GM18861 (cell line): ENCODE data around the gene HDDC2.

ENCODE experiments used
- ATAC-seq: cut with Tn5 transposase; IDR thresholded peaks from one replicate; pipeline ENCODE4 v1.9.1; 2021; ENCODE audit not compliant: unreplicated experiment

The HDDC2 gene

DNA sequence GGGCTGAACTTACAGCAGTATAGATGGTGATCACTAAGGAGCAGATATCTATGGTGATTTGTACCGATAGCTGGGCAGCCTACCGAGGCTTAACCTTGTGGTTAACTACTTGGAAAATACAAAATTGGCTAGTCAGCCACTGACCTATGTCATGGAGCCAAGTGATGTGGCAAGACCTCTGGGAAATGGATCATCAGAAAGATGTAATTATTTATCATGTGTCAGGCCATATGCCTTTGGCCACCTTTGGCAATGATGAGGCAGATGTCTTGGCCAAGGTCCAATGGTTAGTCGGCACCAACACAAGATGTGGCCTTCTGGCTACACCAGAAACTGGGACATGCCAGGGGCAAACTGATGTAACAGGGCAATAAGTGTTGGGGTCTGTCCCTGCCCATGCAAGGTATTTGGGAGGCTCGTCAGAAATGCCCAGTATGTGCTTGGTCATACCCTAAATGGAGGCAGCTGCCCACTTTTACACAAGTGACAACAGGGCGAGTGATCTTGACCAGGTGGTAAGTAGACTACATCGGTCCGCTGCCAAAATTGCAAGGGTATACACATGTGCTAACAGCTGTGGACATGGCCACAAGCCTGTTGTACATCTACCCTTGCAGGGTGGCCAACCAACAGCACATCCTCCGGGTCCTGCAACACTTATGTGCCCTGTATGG, 30.1 kb downstream of the HDDC2 start:
- no peak for ATAC-seq

GRCh38 chr6:125270380-125270779, 31.4 kb downstream of the HDDC2 start:
- no peak for ATAC-seq

GRCh38 chr6:125269328-125269985, 32.3 kb downstream of the HDDC2 start:
- ATAC-seq = no peak

GRCh38 chr6:125268765-125269164, 33.0 kb downstream of the HDDC2 start:
- ATAC-seq = no peak

GRCh38 chr6:125267806-125268523, 33.8 kb downstream of the HDDC2 start:
- no peak for ATAC-seq

DNA sequence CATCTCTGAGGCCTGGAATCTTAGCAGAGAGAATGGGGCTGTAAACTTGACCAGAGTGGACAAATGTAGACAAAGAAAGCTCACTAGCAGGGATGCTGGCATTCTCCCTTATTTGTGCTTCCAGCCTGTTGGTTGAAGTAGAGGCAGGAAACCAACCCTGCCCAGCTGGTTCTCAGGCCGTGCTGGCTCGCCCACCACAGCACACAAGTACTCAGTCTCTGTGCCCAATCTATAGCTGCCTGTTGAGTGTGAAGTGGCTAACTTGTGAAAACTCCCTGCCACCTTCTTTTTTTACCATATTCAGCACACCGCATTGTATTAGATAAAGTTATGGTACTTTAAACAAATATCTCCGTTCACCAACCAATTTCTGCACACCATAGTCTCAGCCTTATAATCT, 37.3 kb downstream of the HDDC2 start:
- ATAC-seq = no peak

- ATAC-seq = no peak
Observed at GRCh38 chr6:125262016-125263013, 39.5 kb downstream of the HDDC2 start.

DNA sequence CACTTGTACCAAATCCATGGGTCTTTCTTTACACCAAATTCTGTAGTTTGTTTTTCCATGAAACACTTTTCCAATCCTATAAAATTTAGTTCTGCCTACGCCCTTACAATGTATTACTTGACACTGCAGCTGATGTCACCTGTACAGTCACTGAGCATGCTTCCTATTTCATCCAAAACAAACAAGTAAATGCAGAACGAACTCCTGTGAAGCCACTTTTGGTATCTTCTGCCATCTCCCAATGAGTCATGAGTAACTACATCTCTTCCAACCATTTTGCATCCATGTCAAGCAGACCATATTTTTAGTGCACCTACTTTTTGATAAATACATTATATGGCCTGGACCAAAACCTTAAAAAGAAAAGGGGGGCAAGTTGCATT, 42.4 kb downstream of the HDDC2 start:
- ATAC-seq = no peak

DNA sequence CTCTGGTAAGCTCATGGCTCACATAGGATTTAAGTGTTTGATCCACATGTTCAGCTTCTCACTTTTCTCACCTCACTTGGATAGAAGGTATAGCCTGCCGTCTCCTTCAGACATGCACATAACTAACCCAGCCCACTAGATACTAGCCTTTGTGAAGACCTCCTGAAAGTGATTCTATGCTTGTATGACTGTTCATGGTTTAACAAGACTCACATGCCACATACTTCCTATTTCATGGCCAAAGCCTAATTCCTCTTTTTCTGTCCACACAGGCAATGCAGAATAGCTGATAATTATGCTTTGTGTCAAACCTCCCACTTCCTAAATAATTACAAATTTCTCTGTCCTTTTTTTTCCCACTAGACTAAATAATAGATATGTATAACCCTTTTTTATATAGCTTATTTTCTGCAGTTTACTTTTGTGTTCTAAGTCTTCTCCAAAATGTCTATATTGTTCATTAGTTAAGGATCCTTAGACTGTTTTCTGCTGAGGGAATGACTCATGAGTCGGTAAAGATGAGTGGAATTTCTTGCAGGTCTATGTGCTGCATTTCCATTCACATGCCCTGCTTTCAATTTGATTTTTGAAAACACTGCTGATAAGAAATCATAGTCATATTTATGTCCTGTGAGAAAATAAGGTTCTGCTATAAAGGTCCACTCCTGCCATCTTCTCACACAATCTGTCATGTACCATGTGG, 43.0 kb downstream of the HDDC2 start:
- ATAC-seq = no peak

- ATAC-seq = no peak
Observed at GRCh38 chr6:125257351-125257750, 44.4 kb downstream of the HDDC2 start.

- ATAC-seq = no peak
Observed at GRCh38 chr6:125255201-125255600, 46.6 kb downstream of the HDDC2 start.

DNA sequence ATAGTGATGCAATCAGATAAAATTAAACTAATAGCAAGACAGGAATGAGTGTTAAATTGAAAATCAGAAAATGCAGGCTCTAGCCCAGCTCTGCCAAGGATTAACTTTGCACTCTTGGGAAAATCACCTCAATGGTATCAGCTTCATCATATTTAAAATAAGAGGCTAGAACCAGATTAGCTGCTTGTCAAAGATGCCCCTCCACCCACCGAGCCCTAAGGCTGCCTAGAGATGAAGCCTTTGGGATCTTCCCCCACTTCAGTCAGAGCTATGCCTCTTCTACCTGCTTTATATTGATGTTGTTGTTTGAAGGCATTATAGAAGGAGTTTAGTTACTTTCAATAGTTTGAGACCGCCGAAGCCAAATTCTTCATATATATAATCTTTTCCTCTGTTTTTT, 47.4 kb downstream of the HDDC2 start:
- no peak for ATAC-seq

GRCh38 chr6:125253881-125254280, 47.9 kb downstream of the HDDC2 start:
- no peak for ATAC-seq

DNA sequence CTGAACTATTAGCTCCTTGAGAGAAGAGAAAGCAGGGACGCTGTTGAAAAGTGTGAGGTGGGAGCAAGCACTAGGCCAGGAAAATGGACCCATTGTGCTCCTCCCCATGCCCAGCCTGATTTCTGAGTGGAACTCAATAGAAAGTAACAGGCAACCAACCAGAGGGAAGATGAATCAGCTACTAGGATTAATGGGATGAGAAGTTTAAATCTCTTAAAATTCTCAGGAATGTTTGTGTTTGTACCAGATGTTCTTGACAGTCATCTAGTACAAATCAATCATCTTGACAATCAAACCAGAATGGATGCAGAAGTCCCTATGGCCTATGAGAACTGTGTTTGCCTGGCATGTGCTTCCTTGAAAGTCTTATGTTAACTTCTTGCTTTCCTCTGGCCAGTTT, 48.9 kb downstream of the HDDC2 start:
- no peak for ATAC-seq

GRCh38 chr6:125251516-125252220, 50.1 kb downstream of the HDDC2 start:
- ATAC-seq = no peak

GRCh38 chr6:125250511-125250910, 51.3 kb downstream of the HDDC2 start:
- no peak for ATAC-seq

DNA sequence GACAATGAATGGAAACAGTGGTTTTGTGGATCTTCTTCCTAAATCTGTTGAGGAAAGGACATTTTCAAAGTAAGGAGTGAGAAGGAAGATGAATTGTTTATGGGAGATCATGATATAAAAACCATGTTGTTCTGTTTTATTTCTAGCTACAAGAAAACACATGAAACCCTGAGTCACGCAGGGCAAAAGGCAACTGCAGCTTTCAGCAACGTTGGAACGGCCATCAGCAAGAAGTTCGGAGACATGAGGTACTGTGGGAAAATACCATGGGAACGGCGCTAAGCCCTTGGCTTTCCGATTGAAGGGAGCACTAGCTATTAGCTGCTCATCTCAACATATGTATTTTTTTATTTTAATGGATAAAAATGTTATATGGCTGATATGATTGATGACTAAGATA, 53.6 kb downstream of the HDDC2 start:
- no peak for ATAC-seq

DNA sequence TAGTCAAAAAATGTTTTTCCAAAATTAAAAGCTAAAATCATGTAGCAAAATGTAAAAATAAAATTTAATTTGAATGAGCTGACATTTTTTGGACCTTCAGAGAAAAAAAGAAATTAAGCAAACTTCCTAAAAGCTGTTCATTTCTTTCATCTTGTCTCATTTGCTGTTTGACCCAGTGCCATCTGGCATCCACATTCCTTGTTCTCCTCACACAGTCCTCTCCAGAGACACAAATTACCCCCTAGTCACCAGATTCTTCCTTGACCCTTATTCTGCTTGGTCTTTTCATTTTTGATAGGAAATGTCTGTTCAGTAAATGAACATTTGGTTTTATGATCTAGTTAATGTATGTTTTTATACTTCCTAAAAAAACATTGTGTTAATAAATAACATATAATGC, 55.2 kb downstream of the HDDC2 start:
- no peak for ATAC-seq

GRCh38 chr6:125245523-125246264, 56.1 kb downstream of the HDDC2 start:
- no peak for ATAC-seq
